Measurements from ENCODE around the gene PLLP. TPM values are rescaled to one million over a fixed set of nuclear protein-coding genes. Genes with fewer than 3 reads are reported as not detected.
"Not testable (repeated sequence)": the region's sequence is repeated elsewhere in the genome, so short reads cannot be mapped to it uniquely, and the experiment has no call there.

PLLP gene
- total RNA-seq, 1 donor from 2014 or later: 0.86 TPM

DNA sequence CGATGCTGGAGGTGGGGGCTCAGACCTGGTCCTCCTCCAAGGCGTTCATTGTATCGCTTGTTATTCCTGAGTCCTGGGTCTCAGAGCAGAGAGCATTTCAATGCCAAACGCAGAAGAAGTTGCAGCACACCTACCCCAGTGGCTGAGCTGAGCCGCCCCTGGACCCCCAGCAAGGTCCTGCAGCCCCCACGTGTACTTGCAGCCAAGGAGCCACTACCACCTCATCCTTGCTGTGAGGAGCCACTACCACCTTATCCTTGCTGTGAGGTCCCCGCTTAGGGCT lies 13.5 kb downstream of the PLLP start:
- Histone ChIP-seq H4K20me1 (ENCODE audit: low read depth) (no peaks in the 10 kb centered on the region), H3K9me3 (ENCODE audit: low read depth) (no peaks in the 10 kb centered on the region), H3K79me2 (ENCODE audit: low read depth) (no peaks in the 10 kb centered on the region), H3K36me3 (no peaks in the 10 kb centered on the region), H3K4me2 (peak overlapping the region; percentile 70), H2AFZ (replicated peaks) (no peak overlapping the region), H3K4me3 (no peak overlapping the region), H3K9ac (no peak overlapping the region), H3K27ac (no peak overlapping the region), H3K27me3 (no peaks in the 10 kb centered on the region), H3F3A (ENCODE audit: low read depth) (peaks cover 9% of the 10 kb centered on the region), H3K4me1 (peaks cover 38% of the 10 kb centered on the region)
- Mint-ChIP-seq H3K4me1 (peaks cover 21% of the 10 kb centered on the region), H3K9me3 (no peaks in the 10 kb centered on the region), H3K4me3 (no peak overlapping the region), H3K27ac (no peak overlapping the region), H3K27me3 (ENCODE audit: insufficient read depth, low read depth) (peaks cover 4% of the 10 kb centered on the region), H3K36me3 (no peaks in the 10 kb centered on the region)
- DNase-seq (ENCODE audit: low spot score): no peak
- TF ChIP-seq EZH2phosphoT487 (IDR thresholded peaks at IDR 0.05) (no peak), EZH2 (IDR thresholded peaks at IDR 0.05) (no peak), CTCF (IDR thresholded peaks at IDR 0.05) (no peak)

- peaks cover 9% of the 10 kb centered on the region for H3F3A ChIP-seq (ENCODE audit: low read depth)
- peak overlapping the region; percentile 42 for H3K27ac Mint-ChIP-seq
- no peaks in the 10 kb centered on the region for H3K79me2 ChIP-seq (ENCODE audit: low read depth)
- no peaks in the 10 kb centered on the region for H3K36me3 Mint-ChIP-seq
- H3K36me3 ChIP-seq: no peaks in the 10 kb centered on the region
- peaks cover 4% of the 10 kb centered on the region for H3K27me3 Mint-ChIP-seq (ENCODE audit: insufficient read depth, low read depth)
- peak overlapping the region; percentile 70 for H3K4me2 ChIP-seq
- DNase-seq (ENCODE audit: low spot score): peak; percentile 74
- no peaks in the 10 kb centered on the region for H3K27me3 ChIP-seq
- H3K4me3 ChIP-seq: no peak overlapping the region
- no peaks in the 10 kb centered on the region for H4K20me1 ChIP-seq (ENCODE audit: low read depth)
- H3K9ac ChIP-seq: no peak overlapping the region
- peak overlapping the region; percentile 82 for H2AFZ ChIP-seq (replicated peaks)
- H3K9me3 Mint-ChIP-seq: no peaks in the 10 kb centered on the region
- TF ChIP-seq EZH2 (IDR thresholded peaks at IDR 0.05) (no peak), EZH2phosphoT487 (IDR thresholded peaks at IDR 0.05) (no peak), CTCF (IDR thresholded peaks at IDR 0.05) (no peak)
- H3K9me3 ChIP-seq (ENCODE audit: low read depth): no peaks in the 10 kb centered on the region
- peaks cover 23% of the 10 kb centered on the region for H3K4me1 Mint-ChIP-seq
- H3K4me1 ChIP-seq: peaks cover 38% of the 10 kb centered on the region
- H3K4me3 Mint-ChIP-seq: no peak overlapping the region
- no peak overlapping the region for H3K27ac ChIP-seq
Observed at GRCh38 chr16:57270221-57271062, 14.0 kb downstream of the PLLP start.

GRCh38 chr16:57268804-57269800 lies 15.4 kb downstream of the PLLP start:
- Histone ChIP-seq H3K4me3 (no peak overlapping the region), H3F3A (ENCODE audit: low read depth) (peaks cover 9% of the 10 kb centered on the region), H3K4me1 (peaks cover 38% of the 10 kb centered on the region), H2AFZ (replicated peaks) (no peak overlapping the region), H3K79me2 (ENCODE audit: low read depth) (no peaks in the 10 kb centered on the region), H4K20me1 (ENCODE audit: low read depth) (no peaks in the 10 kb centered on the region), H3K4me2 (no peak overlapping the region), H3K9me3 (ENCODE audit: low read depth) (no peaks in the 10 kb centered on the region), H3K27ac (no peak overlapping the region), H3K36me3 (no peaks in the 10 kb centered on the region), H3K27me3 (no peaks in the 10 kb centered on the region), H3K9ac (no peak overlapping the region)
- H3K4me3 Mint-ChIP-seq: no peak overlapping the region
- H3K9me3 Mint-ChIP-seq: no peaks in the 10 kb centered on the region
- H3K27ac Mint-ChIP-seq: no peak overlapping the region
- no peak for DNase-seq (ENCODE audit: low spot score)
- TF ChIP-seq EZH2 (IDR thresholded peaks at IDR 0.05) (no peak), EZH2phosphoT487 (IDR thresholded peaks at IDR 0.05) (no peak), CTCF (IDR thresholded peaks at IDR 0.05) (no peak)
- no peaks in the 10 kb centered on the region for H3K36me3 Mint-ChIP-seq
- H3K27me3 Mint-ChIP-seq (ENCODE audit: insufficient read depth, low read depth): peaks cover 3% of the 10 kb centered on the region
- peaks cover 25% of the 10 kb centered on the region for H3K4me1 Mint-ChIP-seq

- not testable (repeated sequence) for H3K79me2 ChIP-seq (ENCODE audit: low read depth); H3K4me3 Mint-ChIP-seq; H3K27ac Mint-ChIP-seq; H3K4me3 ChIP-seq; H3K27me3 Mint-ChIP-seq (ENCODE audit: insufficient read depth, low read depth); H3K4me2 ChIP-seq; H2AFZ ChIP-seq (replicated peaks); H3K36me3 ChIP-seq; H3K36me3 Mint-ChIP-seq; H3K9me3 ChIP-seq (ENCODE audit: low read depth); H3K27me3 ChIP-seq; H3K9me3 Mint-ChIP-seq; H4K20me1 ChIP-seq (ENCODE audit: low read depth); H3K9ac ChIP-seq; H3F3A ChIP-seq (ENCODE audit: low read depth); H3K27ac ChIP-seq; DNase-seq (ENCODE audit: low spot score)
- H3K4me1 ChIP-seq: peaks cover 30% of the 10 kb centered on the region
- peaks cover 25% of the 10 kb centered on the region for H3K4me1 Mint-ChIP-seq
Observed at GRCh38 chr16:57267343-57267742, 17.1 kb downstream of the PLLP start.
